ENCODE measurements around the gene ZRANB1.
A peak's percentile ranks its signal among the peaks of the same experiment; 100 is the strongest.

Gene ZRANB1

GRCh38 chr10:124916098-124916584, 25.8 kb upstream of the ZRANB1 start:
- Histone ChIP-seq H3K9me3 (ENCODE audit: insufficient read depth, low read length) (no peaks in the 10 kb centered on the region), H3K4me3 (ENCODE audit: insufficient read length, low read depth) (peak overlapping the region; percentile 75), H3K27me3 (ENCODE audit: insufficient read depth, insufficient read length) (no peaks in the 10 kb centered on the region), H3K4me1 (ENCODE audit: insufficient read depth, insufficient read length) (no peaks in the 10 kb centered on the region), H3K9ac (ENCODE audit: insufficient read length, low read depth) (peak overlapping the region; percentile 95), H3K36me3 (ENCODE audit: insufficient read depth, insufficient read length, low read length) (no peaks in the 10 kb centered on the region)
- no peak for TF ChIP-seq SUZ12 (IDR thresholded peaks at IDR 0.05; ENCODE audit: extremely low read depth, insufficient read depth, insufficient read length)
- no peak for TF ChIP-seq ZNF274 (IDR thresholded peaks at IDR 0.05; ENCODE audit: low read depth, low read length)
- no peak for TF ChIP-seq YY1 (IDR thresholded peaks at IDR 0.05; ENCODE audit: insufficient read depth, insufficient read length)
- DNase-seq (ENCODE audit: low read depth, low spot score): no peak

GRCh38 chr10:124916585-124917427, 25.1 kb upstream of the ZRANB1 start:
- Histone ChIP-seq H3K4me1 (ENCODE audit: insufficient read depth, insufficient read length) (no peaks in the 10 kb centered on the region), H3K36me3 (ENCODE audit: insufficient read depth, insufficient read length, low read length) (no peaks in the 10 kb centered on the region), H3K9ac (ENCODE audit: insufficient read length, low read depth) (peak overlapping the region; percentile 95), H3K9me3 (ENCODE audit: insufficient read depth, low read length) (no peaks in the 10 kb centered on the region), H3K4me3 (ENCODE audit: insufficient read length, low read depth) (peak overlapping the region; percentile 86), H3K27me3 (ENCODE audit: insufficient read depth, insufficient read length) (no peaks in the 10 kb centered on the region)
- peak; percentile 87 for DNase-seq (ENCODE audit: low read depth, low spot score)
- TF ChIP-seq SUZ12 (IDR thresholded peaks at IDR 0.05; ENCODE audit: extremely low read depth, insufficient read depth, insufficient read length) (no peak), YY1 (IDR thresholded peaks at IDR 0.05; ENCODE audit: insufficient read depth, insufficient read length) (no peak), ZNF274 (IDR thresholded peaks at IDR 0.05; ENCODE audit: low read depth, low read length) (no peak)

GRCh38 chr10:124917428-124918190, 24.3 kb upstream of the ZRANB1 start:
- Histone ChIP-seq H3K9ac (ENCODE audit: insufficient read length, low read depth) (peak overlapping the region; percentile 92), H3K27me3 (ENCODE audit: insufficient read depth, insufficient read length) (no peaks in the 10 kb centered on the region), H3K4me1 (ENCODE audit: insufficient read depth, insufficient read length) (no peaks in the 10 kb centered on the region), H3K9me3 (ENCODE audit: insufficient read depth, low read length) (no peaks in the 10 kb centered on the region), H3K36me3 (ENCODE audit: insufficient read depth, insufficient read length, low read length) (peaks cover 3% of the 10 kb centered on the region), H3K4me3 (ENCODE audit: insufficient read length, low read depth) (peak overlapping the region; percentile 86)
- no peak for DNase-seq (ENCODE audit: low read depth, low spot score)
- TF ChIP-seq ZNF274 (IDR thresholded peaks at IDR 0.05; ENCODE audit: low read depth, low read length) (no peak), SUZ12 (IDR thresholded peaks at IDR 0.05; ENCODE audit: extremely low read depth, insufficient read depth, insufficient read length) (no peak), YY1 (IDR thresholded peaks at IDR 0.05; ENCODE audit: insufficient read depth, insufficient read length) (no peak)

- peaks cover 5% of the 10 kb centered on the region for H3K36me3 ChIP-seq (ENCODE audit: insufficient read depth, insufficient read length, low read length)
- H3K9ac ChIP-seq (ENCODE audit: insufficient read length, low read depth): peak overlapping the region; percentile 92
- DNase-seq (ENCODE audit: low read depth, low spot score): no peak
- no peak for TF ChIP-seq ZNF274 (IDR thresholded peaks at IDR 0.05; ENCODE audit: low read depth, low read length)
- no peak for TF ChIP-seq SUZ12 (IDR thresholded peaks at IDR 0.05; ENCODE audit: extremely low read depth, insufficient read depth, insufficient read length)
- no peak for TF ChIP-seq YY1 (IDR thresholded peaks at IDR 0.05; ENCODE audit: insufficient read depth, insufficient read length)
- no peaks in the 10 kb centered on the region for H3K4me1 ChIP-seq (ENCODE audit: insufficient read depth, insufficient read length)
- peak overlapping the region; percentile 86 for H3K4me3 ChIP-seq (ENCODE audit: insufficient read length, low read depth)
- no peaks in the 10 kb centered on the region for H3K9me3 ChIP-seq (ENCODE audit: insufficient read depth, low read length)
- H3K27me3 ChIP-seq (ENCODE audit: insufficient read depth, insufficient read length): no peaks in the 10 kb centered on the region
Measured at GRCh38 chr10:124918191-124918830, 23.6 kb upstream of the ZRANB1 start.

GRCh38 chr10:124918906-124919305, 23.0 kb upstream of the ZRANB1 start:
- no peak overlapping the region for H3K9ac ChIP-seq (ENCODE audit: insufficient read length, low read depth)
- TF ChIP-seq ZNF274 (IDR thresholded peaks at IDR 0.05; ENCODE audit: low read depth, low read length): no peak
- no peak for TF ChIP-seq YY1 (IDR thresholded peaks at IDR 0.05; ENCODE audit: insufficient read depth, insufficient read length)
- TF ChIP-seq SUZ12 (IDR thresholded peaks at IDR 0.05; ENCODE audit: extremely low read depth, insufficient read depth, insufficient read length): no peak
- no peak overlapping the region for H3K4me3 ChIP-seq (ENCODE audit: insufficient read length, low read depth)

GRCh38 chr10:124921261-124921660, 20.7 kb upstream of the ZRANB1 start:
- TF ChIP-seq YY1 (IDR thresholded peaks at IDR 0.05; ENCODE audit: insufficient read depth, insufficient read length) (no peak), ZNF274 (IDR thresholded peaks at IDR 0.05; ENCODE audit: low read depth, low read length) (no peak), SUZ12 (IDR thresholded peaks at IDR 0.05; ENCODE audit: extremely low read depth, insufficient read depth, insufficient read length) (no peak)
- Histone ChIP-seq H3K4me3 (ENCODE audit: insufficient read length, low read depth) (no peak overlapping the region), H3K9ac (ENCODE audit: insufficient read length, low read depth) (no peak overlapping the region), H3K36me3 (ENCODE audit: insufficient read depth, insufficient read length, low read length) (peaks cover 6% of the 10 kb centered on the region), H3K27me3 (ENCODE audit: insufficient read depth, insufficient read length) (no peaks in the 10 kb centered on the region), H3K9me3 (ENCODE audit: insufficient read depth, low read length) (no peaks in the 10 kb centered on the region), H3K4me1 (ENCODE audit: insufficient read depth, insufficient read length) (no peaks in the 10 kb centered on the region)
- no peak for DNase-seq (ENCODE audit: low read depth, low spot score)

More at GRCh38 chr10:124918906-124919305, 23.0 kb upstream of the ZRANB1 start:
- no peak for DNase-seq (ENCODE audit: low read depth, low spot score)
- Histone ChIP-seq H3K9me3 (ENCODE audit: insufficient read depth, low read length) (no peaks in the 10 kb centered on the region), H3K4me1 (ENCODE audit: insufficient read depth, insufficient read length) (no peaks in the 10 kb centered on the region), H3K36me3 (ENCODE audit: insufficient read depth, insufficient read length, low read length) (peaks cover 5% of the 10 kb centered on the region), H3K27me3 (ENCODE audit: insufficient read depth, insufficient read length) (no peaks in the 10 kb centered on the region)

Measured in NT2/D1 (cell line).